GM23338 (cell line): ENCODE data around the gene TTC27. TPM values are rescaled to one million over a fixed set of nuclear protein-coding genes. Genes with fewer than 3 reads are reported as not detected.

Experiments
- CREB1 ChIP-seq: fragments of 250-450 bp; sonication (Bioruptor Pico); IDR thresholded peaks from 2 replicates; pipeline ENCODE4 v1.5.0; 2020; ENCODE audit warnings: low read depth, mild to moderate bottlenecking, moderate library complexity
- EZH2phosphoT487 ChIP-seq: fragments of 200-600 bp; sonication (generic); IDR thresholded peaks from one replicate; pipeline ENCODE4 v1.8.1; 2018; ENCODE audit warnings: antibody characterized with exemption; ENCODE audit not compliant: unreplicated experiment
- REST ChIP-seq: IDR thresholded peaks from one replicate; pipeline ENCODE4 v1.6.1; 2018; ENCODE audit warnings: antibody characterized with exemption; ENCODE audit not compliant: unreplicated experiment
- STAT1 ChIP-seq: IDR thresholded peaks from one replicate; pipeline ENCODE4 v1.6.1; 2016; ENCODE audit warnings: antibody characterized with exemption; ENCODE audit not compliant: unreplicated experiment
- polyA plus RNA-seq: library from polyadenylated mRNA; unstranded; fragments of >200 nt; fragmentation: Nextera tagmentation; extraction: Ambion mirVana; gene quantifications from 2 replicates; pipeline ENCODE4 v1.2.1, GENCODE V29; 2016
- total RNA-seq: library from RNA; depleted of rRNA; stranded (reverse); fragments of >200 nt; shearing (Covaris generic); gene quantifications from 2 replicates; pipeline ENCODE4 v1.2.3, GENCODE V29; 2014
- TF ChIP-seq, protein P1 (sequence below): fragments of 250-450 bp; sonication (Bioruptor Pico); IDR thresholded peaks from 2 replicates; pipeline ENCODE4 v1.5.0; 2020; ENCODE audit warnings: mild to moderate bottlenecking, moderate library complexity

TTC27 gene
- total and polyA plus RNA-seq, 2 experiments from 2014 or later = 11.8 to 41.3 TPM

- TF ChIP-seq, protein P1, sequence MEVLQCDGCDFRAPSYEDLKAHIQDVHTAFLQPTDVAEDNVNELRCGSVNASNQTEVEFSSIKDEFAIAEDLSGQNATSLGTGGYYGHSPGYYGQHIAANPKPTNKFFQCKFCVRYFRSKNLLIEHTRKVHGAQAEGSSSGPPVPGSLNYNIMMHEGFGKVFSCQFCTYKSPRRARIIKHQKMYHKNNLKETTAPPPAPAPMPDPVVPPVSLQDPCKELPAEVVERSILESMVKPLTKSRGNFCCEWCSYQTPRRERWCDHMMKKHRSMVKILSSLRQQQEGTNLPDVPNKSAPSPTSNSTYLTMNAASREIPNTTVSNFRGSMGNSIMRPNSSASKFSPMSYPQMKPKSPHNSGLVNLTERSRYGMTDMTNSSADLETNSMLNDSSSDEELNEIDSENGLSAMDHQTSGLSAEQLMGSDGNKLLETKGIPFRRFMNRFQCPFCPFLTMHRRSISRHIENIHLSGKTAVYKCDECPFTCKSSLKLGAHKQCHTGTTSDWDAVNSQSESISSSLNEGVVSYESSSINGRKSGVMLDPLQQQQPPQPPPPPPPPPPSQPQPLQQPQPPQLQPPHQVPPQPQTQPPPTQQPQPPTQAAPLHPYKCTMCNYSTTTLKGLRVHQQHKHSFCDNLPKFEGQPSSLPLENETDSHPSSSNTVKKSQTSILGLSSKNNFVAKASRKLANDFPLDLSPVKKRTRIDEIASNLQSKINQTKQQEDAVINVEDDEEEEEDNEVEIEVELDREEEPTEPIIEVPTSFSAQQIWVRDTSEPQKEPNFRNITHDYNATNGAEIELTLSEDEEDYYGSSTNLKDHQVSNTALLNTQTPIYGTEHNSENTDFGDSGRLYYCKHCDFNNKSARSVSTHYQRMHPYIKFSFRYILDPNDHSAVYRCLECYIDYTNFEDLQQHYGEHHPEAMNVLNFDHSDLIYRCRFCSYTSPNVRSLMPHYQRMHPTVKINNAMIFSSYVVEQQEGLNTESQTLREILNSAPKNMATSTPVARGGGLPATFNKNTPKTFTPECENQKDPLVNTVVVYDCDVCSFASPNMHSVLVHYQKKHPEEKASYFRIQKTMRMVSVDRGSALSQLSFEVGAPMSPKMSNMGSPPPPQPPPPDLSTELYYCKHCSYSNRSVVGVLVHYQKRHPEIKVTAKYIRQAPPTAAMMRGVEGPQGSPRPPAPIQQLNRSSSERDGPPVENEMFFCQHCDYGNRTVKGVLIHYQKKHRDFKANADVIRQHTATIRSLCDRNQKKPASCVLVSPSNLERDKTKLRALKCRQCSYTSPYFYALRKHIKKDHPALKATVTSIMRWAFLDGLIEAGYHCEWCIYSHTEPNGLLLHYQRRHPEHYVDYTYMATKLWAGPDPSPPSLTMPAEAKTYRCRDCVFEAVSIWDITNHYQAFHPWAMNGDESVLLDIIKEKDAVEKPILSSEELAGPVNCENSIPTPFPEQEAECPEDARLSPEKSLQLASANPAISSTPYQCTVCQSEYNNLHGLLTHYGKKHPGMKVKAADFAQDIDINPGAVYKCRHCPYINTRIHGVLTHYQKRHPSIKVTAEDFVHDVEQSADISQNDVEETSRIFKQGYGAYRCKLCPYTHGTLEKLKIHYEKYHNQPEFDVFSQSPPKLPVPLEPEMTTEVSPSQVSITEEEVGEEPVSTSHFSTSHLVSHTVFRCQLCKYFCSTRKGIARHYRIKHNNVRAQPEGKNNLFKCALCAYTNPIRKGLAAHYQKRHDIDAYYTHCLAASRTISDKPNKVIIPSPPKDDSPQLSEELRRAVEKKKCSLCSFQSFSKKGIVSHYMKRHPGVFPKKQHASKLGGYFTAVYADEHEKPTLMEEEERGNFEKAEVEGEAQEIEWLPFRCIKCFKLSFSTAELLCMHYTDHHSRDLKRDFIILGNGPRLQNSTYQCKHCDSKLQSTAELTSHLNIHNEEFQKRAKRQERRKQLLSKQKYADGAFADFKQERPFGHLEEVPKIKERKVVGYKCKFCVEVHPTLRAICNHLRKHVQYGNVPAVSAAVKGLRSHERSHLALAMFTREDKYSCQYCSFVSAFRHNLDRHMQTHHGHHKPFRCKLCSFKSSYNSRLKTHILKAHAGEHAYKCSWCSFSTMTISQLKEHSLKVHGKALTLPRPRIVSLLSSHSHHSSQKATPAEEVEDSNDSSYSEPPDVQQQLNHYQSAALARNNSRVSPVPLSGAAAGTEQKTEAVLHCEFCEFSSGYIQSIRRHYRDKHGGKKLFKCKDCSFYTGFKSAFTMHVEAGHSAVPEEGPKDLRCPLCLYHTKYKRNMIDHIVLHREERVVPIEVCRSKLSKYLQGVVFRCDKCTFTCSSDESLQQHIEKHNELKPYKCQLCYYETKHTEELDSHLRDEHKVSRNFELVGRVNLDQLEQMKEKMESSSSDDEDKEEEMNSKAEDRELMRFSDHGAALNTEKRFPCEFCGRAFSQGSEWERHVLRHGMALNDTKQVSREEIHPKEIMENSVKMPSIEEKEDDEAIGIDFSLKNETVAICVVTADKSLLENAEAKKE (CRISPR knock-in tag) = no peak
- no peak for TF ChIP-seq REST
- TF ChIP-seq STAT1 = no peak
- no peak for TF ChIP-seq EZH2phosphoT487
- TF ChIP-seq CREB1 = no peak
These were observed 221.8 kb downstream of the TTC27 start (continued) for GRCh38 chr2:32849456-32850194.
